NK-92 (cell line): ENCODE data around the gene RGS1.
"Not testable (repeated sequence)": the region's sequence is repeated elsewhere in the genome, so short reads cannot be mapped to it uniquely, and the experiment has no call there.

Source experiments
- DNase-seq: peaks from one replicate; lab custom pipeline; 2025; ENCODE audit not compliant: unreplicated experiment; lab: John Stamatoyannopoulos, UW

RGS1 gene, protein sequence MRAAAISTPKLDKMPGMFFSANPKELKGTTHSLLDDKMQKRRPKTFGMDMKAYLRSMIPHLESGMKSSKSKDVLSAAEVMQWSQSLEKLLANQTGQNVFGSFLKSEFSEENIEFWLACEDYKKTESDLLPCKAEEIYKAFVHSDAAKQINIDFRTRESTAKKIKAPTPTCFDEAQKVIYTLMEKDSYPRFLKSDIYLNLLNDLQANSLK

DNA sequence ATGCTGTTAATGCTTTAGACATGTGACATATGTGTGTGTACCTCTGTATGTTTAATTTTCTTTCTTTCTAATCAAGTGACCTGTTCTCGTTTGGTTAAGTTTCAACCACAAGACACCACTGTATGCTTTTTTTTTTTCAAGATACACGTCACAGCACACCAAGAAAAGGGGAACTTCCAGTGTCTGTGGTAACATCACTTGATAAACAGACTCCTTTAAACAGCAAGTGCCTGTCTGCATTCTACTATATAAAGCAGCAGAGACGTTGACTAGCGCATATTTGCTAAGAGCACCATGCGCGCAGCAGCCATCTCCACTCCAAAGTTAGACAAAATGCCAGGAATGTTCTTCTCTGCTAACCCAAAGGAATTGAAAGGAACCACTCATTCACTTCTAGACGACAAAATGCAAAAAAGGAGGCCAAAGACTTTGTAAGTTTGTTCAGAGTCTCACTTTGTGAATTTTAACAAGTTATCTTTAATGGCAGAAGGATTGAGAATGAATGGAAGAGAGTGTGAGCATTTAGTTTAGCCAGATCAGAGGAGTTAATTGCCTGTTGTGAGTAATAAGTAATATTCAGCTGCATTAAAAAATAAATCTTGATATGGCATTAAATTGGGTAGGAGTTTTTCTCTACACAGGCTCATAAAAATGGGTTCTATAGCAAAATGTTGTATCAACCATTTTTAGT lies at the start of gene RGS1:
Gene RGS1 (plus strand): TSS at position 275 of the 691 bp plus-strand sequence. CDS start 20 bp downstream, at position 295.
- no peak for DNase-seq

DNA sequence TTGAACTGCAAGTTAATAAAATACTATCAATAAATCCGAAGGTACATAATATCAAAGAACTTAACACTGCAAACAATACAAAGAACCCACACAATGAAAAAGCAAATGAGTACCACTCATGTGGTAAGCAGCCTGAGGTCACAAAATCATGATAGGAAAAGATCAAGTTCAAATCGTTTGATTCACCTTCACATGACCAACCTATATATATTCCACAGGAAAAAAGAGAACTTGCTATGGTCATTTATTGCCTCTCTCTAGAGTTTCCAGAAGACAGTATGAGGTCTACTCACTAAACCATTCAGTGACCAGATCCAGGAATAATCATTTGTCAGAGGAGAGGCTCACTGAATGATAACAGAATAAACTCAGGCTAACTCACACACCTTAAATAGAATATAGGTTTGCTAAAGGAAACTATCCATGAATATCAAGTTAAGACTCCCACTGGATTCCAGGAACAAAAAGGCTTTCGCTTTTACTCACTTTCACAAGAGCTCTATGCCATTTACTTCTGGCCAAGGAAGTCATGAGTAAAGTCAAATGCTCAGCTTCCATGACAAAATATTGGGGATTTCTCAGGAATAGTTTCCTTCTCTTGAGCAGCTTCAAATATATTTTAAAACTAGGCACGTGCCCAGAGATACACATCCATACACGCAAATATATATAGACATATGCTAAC lies 48.3 kb upstream of the RGS1 start:
- no peak for DNase-seq

DNA sequence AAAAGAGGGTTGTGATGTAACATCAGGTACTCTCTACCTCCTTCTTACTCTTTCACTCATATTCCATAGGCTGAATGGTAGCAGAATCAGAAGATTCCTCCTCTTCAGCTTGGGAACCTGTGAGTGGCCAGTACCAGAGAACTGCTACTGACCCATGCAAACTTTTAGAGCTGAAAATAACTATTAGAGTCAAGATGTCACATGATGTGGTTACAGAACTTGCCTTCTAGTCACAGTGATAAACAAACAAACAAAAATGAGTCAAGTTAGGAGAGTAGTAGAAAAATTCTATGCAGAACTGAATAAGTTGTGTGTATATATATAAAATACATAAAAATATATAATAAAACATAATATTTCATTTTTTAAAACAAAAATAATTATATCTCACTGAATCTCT lies 47.6 kb upstream of the RGS1 start:
- no peak for DNase-seq

DNA sequence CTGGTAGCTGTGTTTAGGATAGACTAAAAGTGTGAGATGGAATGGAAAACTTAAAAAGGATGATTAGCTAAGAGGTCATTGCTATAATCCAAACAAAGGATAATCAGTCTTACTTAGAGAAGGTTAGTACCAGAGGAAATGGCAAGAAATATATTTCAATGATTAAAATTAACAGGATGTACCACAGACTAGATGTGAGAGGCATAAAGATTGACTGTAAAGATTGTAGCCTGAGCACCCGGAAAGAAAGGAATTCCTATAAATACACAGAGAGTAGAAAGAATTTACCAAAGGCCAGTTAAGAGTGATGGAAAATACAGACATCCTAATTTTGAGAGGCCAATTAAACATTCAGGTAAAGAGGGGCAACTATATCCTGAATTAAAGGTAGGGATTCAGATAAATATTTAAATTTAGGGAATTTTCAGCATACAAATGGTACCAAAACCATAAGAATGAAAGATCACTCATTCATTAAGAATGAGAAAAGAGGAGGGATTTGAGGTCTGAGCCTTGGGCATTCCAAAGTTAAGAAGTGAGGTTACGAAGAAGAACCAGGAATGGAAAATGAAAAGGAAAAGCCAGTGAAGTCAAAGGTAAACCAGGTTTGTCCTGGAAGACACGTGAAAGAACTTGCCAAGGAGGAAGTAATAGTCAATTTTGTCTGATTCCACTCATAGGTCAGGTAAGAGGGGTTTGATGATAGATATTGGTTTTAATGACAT lies 46.4 kb upstream of the RGS1 start:
- DNase-seq: no peak

DNA sequence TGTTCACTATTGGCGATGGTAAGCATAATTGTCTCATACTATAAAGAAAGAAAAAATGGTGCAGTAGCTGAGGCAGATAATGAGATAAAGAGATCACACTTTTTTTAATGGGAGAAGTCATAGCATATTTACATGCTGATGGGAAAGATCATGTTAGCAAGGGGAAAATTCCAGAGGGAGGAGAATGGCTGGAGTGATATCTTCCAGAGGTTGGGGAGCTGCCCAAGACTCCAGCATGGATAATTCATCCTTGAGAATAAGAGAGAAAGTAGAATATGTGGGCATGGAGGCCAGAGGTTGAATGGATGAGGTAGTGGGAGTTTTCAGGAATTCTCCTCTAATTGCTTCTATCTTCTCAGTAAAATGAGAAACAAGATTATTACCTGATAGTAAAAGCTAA lies 45.8 kb upstream of the RGS1 start:
- DNase-seq: no peak

DNA sequence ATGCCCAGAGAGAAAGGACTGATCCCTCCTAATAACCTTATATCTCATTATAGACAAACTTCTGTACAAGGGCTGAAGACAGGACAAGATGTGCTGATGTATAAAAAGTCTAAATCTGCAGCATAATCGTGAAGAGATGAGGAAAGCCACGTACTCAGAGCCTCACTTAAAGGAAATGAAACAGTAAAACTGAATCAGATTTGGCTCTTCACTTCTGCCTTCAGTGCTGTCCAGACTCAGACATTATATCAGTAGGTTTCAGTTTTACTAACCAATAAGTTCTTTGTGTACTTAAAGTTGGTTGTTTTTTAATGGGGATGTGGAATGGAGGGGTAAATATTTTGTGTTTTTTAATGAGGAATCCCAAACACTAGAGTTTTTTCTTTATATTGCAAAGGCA lies 45.3 kb upstream of the RGS1 start:
- DNase-seq: no peak

DNA sequence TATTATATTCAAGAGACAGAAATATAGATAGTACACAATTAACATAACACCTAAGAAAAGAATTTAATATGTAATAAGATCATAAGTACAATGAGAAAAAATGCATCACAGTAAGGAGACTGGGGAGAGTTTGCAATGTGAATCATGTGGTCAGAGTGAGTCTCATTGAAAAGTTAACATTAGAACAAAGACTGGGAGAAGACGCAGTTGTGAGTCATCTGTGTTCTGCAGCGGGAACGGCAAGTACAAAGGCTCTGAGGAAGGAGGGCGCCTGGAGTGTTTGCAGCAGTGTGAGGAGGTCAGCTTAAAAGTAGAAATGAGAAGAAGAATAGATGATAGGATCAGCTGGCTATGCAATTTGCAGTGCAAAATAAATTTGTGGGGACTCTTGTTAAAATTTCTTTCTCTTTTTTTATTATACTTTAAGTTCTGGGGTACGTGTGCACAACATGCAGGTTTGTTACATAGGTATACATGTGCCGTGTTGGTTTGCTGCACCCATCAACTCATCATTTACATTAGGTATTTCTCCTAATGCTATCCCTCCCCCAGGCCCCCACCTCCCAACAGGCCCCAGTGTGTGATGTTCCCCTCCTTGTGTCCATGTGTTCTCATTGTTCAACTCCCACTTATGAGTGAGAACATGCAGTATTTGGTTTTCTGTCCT lies 44.4 kb upstream of the RGS1 start:
- DNase-seq: not testable (repeated sequence)

DNA sequence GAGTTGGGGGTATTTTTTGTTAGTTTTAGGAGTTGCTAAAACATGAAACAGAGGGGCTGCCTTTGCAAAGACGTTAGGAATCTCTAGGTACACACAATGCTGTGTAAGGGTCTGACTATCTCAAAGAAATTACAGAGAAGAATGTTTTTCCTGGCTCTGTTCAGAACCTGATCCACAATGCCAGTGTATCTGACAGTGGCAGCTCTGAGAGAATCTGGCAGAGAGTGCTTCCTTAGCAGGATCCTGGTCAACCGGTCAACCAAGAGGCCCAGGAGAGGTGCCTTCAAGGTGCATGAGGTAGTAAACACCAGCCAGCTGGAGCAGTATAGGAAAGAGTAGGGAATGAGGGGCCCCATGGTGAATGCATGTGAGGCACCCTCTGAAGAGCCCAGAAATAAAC lies 40.9 kb upstream of the RGS1 start:
- DNase-seq: no peak

DNA sequence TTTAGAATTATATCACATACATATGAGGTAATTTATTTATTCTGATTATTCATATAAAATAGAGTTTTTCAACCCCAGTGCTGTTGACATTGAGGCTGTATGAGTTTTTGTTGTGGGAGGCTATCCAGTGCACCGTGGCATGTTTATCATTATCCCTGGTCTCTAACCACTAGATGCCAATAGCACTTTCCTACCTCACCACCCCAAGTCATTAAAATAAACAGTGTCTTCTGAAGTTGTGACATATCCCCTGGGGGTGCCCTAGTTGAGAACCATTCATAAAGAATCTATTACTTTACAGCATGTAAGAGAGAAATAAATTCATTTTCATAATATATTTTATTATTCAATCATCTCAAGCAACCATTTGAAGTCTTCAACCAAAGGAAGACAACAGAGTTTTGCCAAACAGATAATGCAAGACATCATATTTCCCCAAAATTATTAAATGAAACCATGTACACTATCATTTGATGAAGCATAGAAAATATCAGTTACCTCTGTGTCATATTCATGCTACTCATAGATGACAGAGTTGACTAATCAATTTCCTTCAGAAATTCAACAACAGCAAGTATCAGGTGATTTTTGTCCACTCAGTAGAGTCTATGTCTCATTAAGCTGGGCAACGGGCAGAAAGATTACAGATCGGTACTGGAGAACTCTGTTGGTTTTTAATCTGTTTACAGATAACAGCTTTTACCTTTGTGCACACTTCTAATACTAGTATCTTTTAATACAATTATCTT lies 39.5 kb upstream of the RGS1 start:
- no peak for DNase-seq

DNA sequence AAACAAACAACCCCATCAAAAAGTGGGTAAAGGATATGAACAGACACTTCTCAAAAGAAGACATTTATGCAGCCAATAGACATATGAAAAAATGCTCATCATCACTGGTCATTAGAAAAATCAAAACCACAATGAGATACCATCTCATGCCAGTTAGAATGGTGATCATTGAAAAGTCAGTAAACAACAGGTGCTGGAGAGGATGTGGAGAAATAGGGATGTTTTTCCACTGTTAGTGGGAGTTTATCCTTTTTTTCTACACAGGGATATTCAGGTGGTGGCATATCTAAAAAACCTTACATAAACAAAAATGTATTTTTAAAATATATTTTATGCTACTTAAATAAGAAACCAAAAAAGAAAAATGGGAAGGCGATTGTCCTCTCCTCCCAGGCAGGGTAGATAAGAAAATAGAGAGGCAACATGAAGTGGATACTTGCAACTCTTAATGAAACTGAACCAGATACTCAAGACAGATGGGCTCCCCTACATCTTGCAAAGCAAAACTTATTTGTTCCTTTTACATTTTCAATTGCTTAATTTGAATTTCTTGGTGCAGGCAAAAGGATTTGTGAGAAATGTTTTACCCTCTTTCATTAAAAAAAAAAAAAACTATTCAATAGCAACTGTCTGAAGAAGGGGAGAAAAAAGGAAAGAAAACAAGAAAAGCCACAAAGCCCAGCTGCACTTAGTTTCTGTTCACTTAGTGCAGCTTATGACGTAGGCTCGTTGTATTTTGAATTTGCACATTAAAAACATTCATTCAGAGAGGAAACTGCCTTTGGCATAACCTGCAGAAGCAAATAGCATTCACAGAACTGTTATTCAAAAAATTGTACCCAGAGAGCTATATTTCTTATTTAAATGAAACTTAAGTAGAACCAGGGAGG lies 36.9 kb upstream of the RGS1 start:
- DNase-seq: no peak

DNA sequence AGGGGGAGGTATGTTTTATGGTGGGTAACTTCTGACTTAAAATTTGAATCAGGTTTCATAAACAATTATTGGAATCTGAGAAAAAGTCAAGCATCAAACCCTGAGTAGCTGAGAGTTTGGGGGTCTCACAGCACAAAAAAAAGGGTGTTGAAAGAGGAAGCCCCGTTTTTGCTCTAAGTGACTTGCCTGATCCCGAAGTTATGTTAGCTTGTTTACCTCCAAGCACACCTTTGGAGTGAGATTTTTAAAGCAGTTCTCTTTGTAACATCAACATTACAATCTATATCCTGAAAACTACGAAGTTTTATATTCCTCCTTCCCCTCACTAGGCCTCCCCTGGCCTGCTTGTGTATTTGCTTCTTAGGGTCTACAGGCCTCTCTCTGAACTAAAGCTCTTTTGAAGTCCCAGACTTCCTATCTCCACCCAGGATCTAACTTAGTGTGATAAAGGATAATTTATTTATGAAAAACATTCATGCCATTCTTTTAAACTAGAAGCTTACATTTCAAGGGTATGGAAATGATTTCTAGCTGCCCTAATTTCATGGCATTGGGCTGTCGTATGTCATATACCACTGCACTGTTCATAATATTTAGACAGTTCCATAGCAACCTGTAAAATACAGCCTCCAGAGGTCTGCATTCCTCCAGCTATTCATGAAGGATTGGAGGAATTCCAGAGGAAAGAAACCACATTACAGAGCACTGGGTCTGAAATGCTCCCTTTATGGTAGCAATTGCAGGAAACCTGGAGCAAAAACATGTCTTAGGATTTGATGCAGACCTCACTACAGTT lies 36.1 kb upstream of the RGS1 start:
- no peak for DNase-seq

DNA sequence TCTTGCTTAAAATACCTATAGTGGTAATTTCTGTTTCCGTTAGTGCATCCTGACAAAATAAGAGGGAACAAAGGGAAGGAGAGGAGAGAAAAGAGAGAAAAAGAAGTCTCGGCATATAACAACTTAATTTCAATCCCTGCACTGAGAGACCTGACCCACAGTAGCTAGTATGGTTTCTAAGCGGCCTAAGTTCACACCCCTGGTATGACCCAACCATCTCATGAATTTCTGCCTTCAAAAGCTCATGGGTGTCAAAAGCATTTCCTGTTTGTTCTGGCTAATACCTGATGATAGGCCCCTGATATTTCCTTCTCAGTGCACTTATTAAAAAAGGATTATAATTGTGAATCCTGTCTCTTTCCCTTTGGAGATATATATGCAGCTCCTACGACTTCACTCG lies 32.1 kb upstream of the RGS1 start:
- DNase-seq: no peak

DNA sequence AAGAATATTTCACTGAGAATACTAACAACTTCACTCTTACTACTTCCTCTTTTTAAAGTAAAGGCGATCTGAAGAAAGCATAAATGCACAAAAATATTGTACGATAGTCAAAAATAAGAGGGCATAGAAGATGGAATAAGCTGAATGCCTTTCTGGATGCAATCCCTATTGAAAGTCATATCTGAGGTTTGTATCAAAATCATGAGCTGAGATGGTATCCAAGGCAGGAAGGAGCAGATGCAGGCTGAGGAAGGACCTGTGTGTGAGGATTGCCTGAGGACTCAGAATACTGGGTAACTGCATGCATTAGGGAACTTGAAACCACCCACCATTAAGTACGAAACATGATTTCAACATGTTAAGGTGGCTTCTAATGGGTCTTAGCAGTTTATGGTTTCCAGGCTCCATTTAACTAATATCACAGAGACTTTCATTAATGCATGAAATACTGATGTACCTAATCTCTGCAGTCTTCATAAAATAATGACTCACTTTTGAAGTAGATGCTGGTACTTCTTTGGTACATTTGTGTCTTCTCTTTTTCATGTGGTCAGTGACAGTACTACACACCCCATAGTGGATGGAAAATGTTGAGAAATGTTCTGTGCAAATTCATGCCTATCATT lies 29.6 kb upstream of the RGS1 start:
- no peak for DNase-seq

DNA sequence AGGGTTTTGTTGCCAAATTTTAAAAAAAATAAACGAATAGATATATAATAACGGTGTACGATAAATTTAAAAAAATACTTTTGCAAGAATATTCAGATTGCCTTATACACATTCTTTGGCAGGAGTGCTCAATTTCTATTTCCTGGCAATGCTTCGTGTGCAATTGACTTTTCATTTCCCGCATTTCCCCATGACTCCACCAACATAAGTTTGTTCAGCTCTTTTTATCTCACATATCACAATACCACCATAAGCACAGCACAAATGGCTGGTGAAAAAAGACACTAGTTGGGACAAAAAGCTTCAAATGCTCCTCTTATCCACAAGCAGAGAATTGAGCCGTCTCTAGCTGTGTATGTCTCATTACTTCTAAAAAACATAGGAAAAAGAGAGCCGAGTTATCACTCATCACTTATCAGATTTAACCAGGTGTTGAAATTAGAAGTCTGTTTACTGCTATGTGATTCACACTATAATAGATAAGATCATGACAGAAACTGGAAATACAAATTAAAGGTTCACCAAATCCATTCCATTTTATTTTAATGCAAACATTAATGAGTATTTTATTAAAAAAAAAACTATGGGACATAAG lies 28.9 kb upstream of the RGS1 start:
- no peak for DNase-seq

DNA sequence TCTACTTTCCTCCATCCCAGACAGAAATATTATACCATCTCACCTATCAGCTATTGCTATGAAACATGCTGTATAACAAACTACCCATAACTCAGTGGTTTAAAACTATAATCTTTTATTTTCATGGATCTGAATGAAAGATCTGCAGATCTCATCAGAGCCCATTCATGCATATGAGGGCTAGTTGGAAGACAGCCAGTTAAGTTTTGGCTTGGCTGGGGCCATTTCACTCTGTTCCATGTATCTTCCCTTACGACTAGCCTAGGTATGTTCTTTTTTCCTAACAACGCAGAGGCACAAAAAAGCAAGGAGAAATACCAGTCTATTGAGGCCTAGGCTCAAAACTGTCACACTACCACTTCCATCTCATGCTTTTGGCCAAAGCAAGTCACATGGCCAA lies 28.1 kb upstream of the RGS1 start:
- no peak for DNase-seq

DNA sequence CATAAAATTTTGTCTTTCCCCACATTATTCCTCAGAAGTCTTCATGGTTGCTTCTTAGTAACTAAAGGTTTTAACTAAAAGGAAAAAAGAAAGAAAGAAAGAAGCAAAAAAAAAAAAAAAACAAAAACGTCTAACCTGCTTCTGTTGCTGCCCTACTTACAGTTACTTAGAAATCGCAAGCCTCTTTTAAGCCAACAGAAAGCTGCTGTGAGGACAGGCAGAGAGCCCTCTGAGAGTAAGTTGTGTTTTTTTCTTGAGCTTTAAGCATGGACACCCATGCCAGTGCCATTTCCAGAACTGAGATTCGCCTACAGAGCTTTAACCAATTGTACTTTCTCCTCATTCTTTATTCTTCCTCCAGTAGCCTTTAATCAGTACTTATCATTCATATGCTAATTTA lies 25.6 kb upstream of the RGS1 start:
- no peak for DNase-seq

DNA sequence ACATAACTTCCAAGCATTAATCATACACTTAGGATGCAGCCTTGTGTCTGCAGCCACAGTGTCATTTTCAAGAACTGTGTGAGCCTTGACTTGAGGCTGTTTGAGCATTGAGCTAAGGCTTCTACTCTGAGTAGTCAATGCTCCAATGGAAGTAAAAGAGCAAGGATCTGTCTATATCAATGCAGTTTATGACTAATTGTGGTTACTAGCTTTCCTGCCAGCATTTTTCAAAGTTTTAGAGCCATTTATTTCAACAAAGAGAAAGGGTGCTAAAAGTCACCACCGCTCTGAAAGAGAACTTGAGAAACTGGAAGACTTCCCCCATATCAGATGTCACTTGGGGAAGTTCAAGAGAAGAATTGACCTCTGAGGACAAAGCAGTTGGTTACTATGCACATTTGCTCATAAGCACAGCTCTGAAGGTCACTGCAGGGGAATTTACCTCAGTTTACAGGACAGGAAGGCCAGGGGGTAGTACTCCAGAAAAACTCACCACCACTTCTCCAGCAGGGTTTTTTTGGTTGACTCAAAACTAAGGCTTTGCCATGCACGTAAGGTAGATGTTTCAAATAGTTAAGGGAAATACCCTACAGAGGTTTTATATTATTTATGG lies 24.5 kb upstream of the RGS1 start:
- no peak for DNase-seq
